HTERT RPE-1 (cell line): Measurements from ENCODE around the gene KRTAP12-3.
"Not testable (repeated sequence)": the region's sequence is repeated elsewhere in the genome, so short reads cannot be mapped to it uniquely, and the experiment has no call there.

Experiments
- in situ Hi-C: fragments of 300-500 bp; cut with MboI; formaldehyde crosslinking; loops from 4 replicates; pipeline ENCODE4 v1.14.3; 2020; ENCODE audit warnings: low sequenced_read_pairs

KRTAP12-3 gene

DNA sequence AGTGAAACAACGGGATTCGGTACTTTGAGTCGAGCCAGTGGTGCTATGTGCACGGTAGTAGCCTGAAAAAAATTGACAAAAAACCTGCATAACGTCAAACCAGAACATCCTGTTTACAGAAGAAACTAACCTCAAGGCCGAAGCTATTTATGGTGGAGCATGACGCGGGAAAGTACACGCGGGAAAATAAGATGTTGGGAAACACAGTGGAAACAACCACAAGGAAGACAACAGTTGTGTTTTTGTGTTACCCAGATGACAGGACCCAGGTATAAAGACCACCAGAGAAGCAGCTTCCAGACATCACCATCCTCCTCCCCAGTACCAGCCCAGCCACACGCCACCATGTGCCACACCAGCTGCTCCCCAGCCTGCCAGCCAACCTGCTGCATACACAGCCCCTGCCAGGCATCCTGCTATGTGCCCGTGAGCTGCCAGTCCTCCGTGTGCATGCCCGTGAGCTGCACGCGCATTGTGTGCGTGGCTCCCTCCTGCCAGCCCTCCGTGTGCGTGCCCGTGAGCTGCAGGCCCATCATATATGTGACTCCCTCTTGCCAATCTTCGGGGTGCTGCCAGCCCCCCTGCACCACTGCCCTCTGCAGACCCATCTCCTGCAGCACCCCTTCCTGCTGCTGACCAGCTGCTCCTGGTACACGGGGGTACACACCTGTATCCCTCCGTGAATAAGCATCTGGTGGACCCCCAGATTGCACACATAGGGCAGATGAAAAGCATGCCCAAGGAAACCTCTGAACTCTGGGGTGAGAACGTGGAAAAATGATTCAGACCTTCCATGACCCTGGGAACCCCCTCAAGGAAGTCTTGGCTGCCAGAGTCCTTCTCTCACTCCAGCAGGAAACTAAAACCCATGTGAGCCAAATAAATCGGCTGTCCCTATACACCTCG is at the start of gene KRTAP12-3:
KRTAP12-3 (plus strand) TSS at position 298 of the 906 bp plus-strand sequence; CDS start at position 346, 48 bp downstream.
- in situ Hi-C loops: no loop called here

DNA sequence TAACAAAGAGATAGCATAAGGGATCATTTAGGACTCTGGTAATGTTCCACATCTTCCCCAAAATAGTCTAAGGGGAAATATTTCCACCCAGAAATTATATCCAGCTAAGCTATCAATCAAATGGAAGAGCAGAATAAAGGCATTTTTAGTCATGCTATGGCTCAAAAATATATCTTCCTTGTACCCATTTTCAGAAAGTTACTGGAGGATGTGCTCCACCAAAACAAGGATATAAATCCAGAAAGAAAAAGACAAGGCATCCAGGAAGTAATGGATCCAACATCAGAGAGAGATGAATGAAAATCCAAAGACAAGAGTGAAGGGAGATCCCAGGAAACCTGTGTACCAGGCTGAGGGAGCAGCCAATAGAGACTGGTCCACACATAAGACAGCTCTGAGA is 48.5 kb upstream of the KRTAP12-3 start:
- in situ Hi-C loops: no loop called here

GRCh38 chr21:44610157-44610843 is 47.4 kb upstream of the KRTAP12-3 start:
- in situ Hi-C loops: not testable (repeated sequence)

DNA sequence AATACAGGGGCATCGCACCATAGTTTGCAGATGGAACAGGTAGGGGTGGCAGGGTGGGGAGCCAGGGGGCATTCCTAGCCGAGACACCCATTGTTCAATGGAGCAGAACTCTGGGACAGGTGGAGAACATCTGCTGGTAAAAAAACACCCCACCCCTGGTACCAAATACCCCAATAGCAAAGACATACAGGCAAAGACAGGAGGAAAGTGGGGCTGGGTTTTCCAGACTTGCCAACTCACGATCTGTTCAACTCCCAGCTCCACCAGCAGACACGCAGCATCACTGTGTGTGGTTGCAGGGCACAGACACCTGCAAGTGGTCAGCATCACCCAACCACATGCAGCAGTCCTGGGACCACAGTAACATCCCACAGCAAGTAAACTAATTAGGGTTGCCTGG is 46.2 kb upstream of the KRTAP12-3 start:
- in situ Hi-C loops: no loop called here

- in situ Hi-C loops: no loop called here
Measured at GRCh38 chr21:44612029-44612486, 45.7 kb upstream of the KRTAP12-3 start, which contains the start of gene KRTAP10-8. Gene KRTAP10-8 (plus strand): TSS chr21:44612079. CDS start chr21:44612101, 22 bp downstream.

- in situ Hi-C loops: no loop called here
Measured at GRCh38 chr21:44612669-44613229, 45.0 kb upstream of the KRTAP12-3 start.

DNA sequence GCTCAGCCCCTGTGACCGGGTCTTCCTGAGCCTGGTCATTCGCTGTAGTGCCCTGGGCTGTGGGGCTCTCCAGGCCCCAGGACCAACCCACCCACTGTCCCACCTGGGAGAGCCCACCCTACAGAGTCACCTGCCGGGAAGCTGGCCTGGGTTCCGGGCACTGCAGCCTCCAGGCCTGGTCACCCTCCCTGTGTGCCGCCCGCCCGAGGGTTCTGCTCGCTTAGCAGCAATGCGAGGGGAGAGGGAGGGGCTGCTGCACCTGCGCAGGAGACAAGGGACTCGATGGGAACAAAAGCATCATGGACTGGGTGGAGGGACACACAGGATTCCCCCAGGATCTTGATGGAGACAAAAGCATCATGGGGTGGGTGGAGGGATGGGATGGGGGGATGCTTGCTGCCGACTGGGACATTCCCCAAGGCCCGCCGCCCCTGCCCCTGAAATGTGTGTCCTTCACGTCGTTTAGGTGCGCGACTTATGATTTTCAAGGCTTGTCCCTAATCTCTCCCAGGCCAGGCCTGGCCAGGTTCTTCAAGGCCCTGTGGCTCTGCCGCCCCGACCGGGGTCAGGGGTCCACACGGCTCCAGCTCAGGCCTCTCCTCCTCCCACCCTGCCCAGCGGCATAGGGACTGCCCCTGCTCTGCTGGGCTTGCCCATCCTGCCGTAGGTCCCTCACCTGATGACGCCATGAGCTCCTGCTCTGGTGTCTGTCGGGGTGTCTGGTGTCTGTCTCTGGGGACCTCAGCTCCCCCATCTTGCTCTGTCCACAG is 44.2 kb upstream of the KRTAP12-3 start:
- in situ Hi-C loops: no loop called here

GRCh38 chr21:44614161-44614631 is 43.5 kb upstream of the KRTAP12-3 start:
- in situ Hi-C loops: no loop called here

GRCh38 chr21:44614961-44615391 is 42.8 kb upstream of the KRTAP12-3 start:
- in situ Hi-C loops: no loop called here

DNA sequence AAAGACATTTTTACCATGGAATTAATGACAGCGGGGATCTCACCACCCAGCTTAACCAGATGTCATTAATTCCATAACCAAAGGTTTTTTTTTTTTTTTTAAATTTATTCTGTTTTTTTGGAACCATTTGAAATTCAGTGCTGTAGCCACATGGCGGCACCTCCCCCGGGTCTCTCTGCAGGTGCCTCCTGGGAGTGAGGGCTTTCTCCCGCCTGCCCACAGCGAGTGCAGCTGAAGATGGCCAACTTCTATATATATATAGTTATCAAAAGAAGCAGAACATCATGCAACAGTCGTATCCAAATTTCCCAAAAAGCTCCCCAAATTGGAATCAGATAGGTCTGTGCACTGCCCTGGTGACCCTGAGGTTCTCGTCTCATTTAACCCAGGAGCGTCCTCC is 42.3 kb upstream of the KRTAP12-3 start:
- in situ Hi-C loops: no loop called here

- in situ Hi-C loops: no loop called here
Measured at GRCh38 chr21:44615911-44616590, 41.7 kb upstream of the KRTAP12-3 start.

- in situ Hi-C loops: no loop called here
Measured at GRCh38 chr21:44616591-44616926, 41.2 kb upstream of the KRTAP12-3 start.

- in situ Hi-C loops: no loop called here
Measured at GRCh38 chr21:44617071-44617501, 40.6 kb upstream of the KRTAP12-3 start.

GRCh38 chr21:44618504-44618903 is 39.2 kb upstream of the KRTAP12-3 start:
- in situ Hi-C loops: no loop called here

DNA sequence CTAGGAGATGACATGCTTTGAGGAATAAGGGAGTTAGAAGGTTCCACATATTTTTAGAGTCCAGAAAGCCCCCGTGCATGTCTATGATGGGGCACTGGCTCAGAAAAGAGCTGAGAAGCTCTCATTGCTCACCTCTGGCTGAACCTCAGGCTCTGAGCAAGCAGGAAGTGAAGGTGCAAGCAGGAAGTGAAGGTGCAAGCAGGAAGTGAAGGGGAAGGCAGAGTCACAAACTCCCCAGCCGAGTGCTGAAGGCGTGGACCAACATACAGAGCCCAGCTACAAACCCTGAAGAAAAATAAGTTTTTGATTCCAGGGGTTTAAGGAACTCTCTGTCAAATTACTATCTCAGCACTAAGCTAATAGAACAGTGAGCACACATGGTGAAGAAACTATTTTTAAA is 38.8 kb upstream of the KRTAP12-3 start:
- in situ Hi-C loops: no loop called here

GRCh38 chr21:44619886-44620285 is 37.8 kb upstream of the KRTAP12-3 start:
- in situ Hi-C loops: no loop called here

GRCh38 chr21:44623575-44623974 is 34.2 kb upstream of the KRTAP12-3 start:
- in situ Hi-C loops: no loop called here

DNA sequence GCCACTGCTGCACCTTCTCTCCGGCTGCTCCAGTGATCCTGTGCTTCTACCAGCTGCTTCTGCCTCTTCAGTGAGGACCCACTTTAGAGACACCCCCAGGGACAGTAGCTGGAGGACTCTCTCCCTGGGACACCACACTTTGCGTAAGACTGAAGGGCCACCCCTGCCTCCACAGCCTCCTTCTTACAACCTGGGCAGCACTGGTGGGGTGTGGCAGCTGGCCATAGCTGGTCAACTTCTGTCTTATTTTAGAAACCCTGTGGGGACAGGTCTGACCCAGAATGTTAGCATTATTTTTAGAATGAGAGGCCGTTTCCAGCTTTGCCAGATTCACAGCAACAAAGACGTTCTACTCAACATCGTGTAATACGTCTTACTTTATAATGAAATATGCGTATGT is 32.0 kb upstream of the KRTAP12-3 start:
- in situ Hi-C loops: no loop called here

GRCh38 chr21:44626262-44626661 is 31.5 kb upstream of the KRTAP12-3 start:
- in situ Hi-C loops: no loop called here

DNA sequence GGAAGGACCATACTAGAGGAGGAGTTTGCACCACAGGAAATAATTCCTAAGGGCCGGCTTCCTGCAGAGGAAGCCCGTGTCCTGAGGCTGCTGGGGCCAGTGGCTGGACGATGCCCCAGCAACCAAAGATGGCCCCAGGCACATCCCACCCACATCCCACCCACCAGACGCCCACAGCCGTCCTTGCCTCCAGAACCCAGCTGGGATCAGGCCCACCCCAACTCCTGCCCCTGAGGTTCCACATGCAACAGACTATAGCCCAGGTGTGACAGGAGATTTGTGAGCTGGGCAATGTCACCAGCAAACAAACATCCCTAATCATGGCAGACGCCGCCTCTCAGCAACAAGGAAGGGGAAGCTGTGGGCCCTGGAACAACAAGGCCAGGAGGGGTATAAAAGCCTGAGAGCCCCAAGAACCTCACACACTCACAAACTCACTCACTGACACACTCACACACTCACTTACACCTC is 31.0 kb upstream of the KRTAP12-3 start, which contains the start of gene KRTAP10-9:
KRTAP10-9 (plus strand) TSS at position 421 of the 471 bp plus-strand sequence. CDS start 79 bp downstream, outside the sequence.
- in situ Hi-C loops: no loop called here
